ENCODE results near the gene CCDC149.

GRCh38 chr4:24802648-24803047, 110.2 kb downstream of the CCDC149 start:
- TF ChIP-seq CTCF (IDR thresholded peaks at IDR 0.05; ENCODE audit: low read length) (no peak), EZH2phosphoT487 (IDR thresholded peaks at IDR 0.05; ENCODE audit: low read length) (no peak)
